Kidney tubule cell (primary cell): Measurements from ENCODE around the gene PUDP.
"Not testable (repeated sequence)": the region's sequence is repeated elsewhere in the genome, so short reads cannot be mapped to it uniquely, and the experiment has no call there.

ENCODE experiments used
- DNase-seq: peaks from one replicate; pipeline ENCODE4 v3.0.0-alpha.2; 2018; ENCODE audit warnings: low spot score

PUDP gene

DNA sequence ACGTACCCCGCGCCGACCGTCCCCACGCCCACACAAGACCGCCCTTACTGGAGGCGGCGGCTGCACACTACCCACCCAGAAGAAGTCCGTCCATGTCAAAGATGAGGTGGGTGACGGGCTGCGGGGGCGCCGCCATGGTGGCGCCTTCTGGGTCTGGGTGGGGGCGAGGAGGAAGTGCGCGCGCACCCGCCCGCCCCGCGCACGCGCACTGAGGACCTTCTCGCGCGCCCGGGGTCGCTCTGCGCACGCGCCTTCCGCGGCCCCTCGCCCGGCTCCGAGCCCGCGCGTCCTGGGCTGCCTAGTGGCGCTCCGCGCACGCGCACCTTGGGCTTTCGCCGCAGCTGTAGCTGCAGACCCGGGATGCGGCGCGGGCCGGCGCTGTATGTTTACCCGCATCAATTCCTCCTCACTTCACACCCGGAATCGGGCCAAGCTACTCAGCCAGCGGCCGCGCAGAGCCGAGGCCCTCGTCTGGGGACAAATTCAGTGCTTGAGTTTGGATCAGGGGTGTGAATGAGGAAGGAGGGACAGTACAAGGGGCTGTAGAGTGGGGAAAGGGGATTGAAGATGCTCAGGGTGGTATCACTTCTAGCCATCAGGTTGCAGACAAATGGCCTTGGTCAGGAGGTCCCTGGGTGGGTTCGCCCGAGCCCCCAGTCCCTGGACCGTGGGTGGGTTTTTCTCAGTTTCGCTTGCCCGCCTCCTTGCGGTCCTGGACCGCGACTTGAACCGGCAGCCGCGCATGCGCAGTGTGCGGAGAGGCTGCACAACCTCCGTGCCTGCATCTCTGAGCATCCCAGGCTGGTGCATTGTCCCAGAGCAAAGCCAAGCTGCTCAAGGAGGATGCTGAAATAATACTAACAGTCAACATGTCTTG is at the start of gene PUDP:
Gene PUDP, minus strand, starts transcription at position 176 of the 877 bp plus-strand sequence. Its CDS starts 40 bp downstream, at position 136.
- peak; percentile 92 for DNase-seq

GRCh38 chrX:7194606-7195005 is 46.7 kb upstream of the PUDP start:
- no peak for DNase-seq

- DNase-seq = no peak
Observed at GRCh38 chrX:7192871-7193270, 44.9 kb upstream of the PUDP start.

DNA sequence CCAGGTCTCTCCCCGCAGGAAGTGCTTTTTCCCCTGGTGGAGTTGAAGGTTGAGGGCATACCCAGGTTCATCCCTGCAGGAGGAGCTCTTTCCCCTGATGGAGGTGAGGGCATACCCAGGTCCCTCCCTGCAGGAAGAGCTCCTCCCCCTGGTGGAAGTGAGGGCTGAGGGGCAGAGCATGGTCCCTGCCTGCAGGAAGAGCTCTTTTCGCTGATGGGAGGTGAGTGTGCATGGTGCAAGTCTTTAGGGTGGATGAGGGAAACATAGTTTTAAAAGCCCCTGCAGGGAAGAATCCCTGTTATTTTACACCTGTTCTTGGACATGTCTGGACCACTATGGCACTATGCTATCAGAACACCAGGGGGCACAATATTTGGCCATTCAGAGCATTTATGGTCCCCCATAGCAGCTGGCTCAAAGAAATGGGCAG is 43.7 kb upstream of the PUDP start:
- DNase-seq = peak; percentile 8

- DNase-seq = no peak
Observed at GRCh38 chrX:7190157-7190556, 42.2 kb upstream of the PUDP start.

DNA sequence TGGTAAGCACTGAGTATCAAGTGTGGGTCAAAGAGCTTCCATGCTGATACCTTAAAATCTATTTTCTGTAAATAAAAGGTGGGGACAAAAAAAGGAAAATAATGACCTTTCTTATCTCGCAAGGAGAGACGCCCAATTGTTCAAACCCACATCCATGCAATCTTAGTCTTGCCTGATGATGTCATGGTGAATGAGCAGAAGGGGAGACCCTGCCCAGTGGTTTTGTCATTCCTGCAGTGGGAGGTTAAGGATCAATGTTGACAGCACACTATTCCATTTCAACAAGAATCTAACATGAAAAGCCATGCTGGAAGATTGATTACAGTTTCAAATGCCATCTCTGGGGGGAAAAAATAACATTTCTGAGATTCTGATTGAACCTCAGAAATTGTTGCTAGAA is 40.7 kb upstream of the PUDP start:
- no peak for DNase-seq

DNA sequence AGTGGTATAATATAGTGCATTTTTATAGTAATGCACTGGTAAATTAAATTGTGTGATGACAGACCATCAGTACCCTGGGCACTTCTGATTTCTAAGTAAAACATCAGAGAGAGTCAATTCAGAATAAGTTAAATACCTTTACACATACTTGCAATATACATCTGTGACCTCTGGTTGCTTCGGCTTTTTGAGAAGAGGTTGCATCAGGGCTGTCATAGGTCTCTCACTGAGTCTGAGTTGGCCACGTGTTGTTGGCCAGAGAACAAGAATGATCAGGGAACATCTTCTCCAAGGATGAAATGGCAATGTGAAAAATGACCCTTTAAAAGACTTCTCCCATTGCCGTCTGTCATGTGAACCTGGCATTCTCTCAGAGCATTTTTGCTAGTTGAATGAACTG is 36.9 kb upstream of the PUDP start:
- DNase-seq = no peak

DNA sequence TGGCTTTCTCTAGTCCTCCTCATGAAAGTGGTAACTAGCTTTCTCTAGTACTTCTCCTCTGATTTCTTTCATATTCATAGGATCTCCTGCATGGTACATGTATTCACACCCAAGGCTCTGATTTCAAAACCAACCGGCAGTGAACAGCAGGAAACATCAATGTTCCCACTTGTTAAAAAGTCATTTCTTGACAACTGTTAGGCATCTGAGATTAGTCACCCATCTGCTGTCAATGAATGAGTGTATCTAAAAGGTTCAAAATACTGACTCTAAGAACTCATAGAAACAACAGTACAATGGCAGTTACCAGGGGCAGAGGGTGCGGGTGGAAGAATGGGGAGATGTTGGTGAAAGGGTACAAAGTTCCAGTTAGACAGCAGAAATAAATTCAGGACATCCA is 31.5 kb upstream of the PUDP start:
- DNase-seq = no peak

GRCh38 chrX:7178859-7179258 is 30.9 kb upstream of the PUDP start:
- DNase-seq = not testable (repeated sequence)

DNA sequence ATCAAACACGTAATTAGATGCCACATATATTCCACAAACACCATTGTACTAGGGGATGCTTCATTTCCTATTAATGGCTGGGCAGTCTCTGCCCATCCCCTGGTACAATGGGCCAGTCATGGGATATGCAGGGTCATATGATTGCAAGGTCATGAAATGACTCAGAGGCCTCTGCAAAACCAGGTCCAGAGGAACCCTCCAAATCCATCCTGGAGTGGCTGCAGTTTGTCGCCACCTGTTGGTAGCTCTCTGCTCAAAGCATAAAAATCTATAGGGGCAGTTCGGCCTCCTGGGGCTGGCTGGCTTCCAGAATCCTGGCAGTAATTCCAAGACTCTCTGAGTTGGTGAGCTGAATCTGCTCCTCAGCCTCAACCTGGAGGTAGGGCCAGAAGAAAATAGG is 22.9 kb upstream of the PUDP start:
- DNase-seq = peak; percentile 51

GRCh38 chrX:7169627-7170026 is 21.7 kb upstream of the PUDP start:
- no peak for DNase-seq

- DNase-seq = peak; percentile 83
Observed at GRCh38 chrX:7168371-7168770, 20.4 kb upstream of the PUDP start.

DNA sequence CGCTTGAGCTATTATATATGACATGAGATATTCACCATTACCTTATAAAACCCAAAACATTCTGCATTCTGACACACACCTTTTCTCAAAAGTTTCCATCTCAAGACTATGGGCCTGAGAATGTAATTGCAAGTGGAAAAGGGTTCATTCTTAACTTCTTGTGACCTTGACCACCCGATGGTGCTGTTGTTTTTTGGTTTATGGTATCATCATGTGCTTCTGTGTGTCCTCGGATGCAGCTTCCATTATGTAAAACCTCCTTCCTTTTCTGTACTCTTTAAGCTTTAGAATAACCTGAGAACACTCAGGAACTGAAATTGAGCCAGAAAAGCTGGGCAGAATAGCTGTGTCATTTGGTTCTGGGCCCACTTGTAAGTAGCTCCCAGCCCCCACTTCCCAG is 16.2 kb upstream of the PUDP start:
- DNase-seq = no peak

DNA sequence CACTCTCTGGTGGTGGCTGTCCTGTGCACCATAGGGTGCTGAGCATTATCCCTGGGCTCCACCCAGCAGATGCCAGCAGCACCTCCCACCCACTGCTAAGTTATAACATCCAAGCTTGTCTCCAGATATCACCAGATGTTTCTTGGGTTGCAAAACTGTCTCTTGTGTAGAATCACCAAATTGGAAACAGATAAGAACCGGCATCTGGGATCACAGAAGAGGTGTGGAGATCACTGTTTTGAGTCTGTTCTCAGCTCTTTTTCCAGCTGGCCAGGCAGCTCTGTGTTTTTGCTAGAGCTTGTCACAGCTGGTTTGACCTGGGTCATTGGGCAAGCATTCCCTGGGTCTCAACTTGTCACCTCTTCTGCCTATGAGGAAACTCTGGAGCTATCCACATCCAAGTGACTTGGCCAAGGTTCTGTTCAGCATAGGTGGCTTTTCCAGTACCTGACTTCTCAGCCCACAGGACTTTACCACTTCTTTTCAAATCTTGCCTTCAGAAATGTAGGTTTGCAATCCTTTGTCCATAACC is 15.3 kb upstream of the PUDP start:
- peak; percentile 4 for DNase-seq

- peak; percentile 74 for DNase-seq
Observed at GRCh38 chrX:7159149-7159861, 11.4 kb upstream of the PUDP start.

DNA sequence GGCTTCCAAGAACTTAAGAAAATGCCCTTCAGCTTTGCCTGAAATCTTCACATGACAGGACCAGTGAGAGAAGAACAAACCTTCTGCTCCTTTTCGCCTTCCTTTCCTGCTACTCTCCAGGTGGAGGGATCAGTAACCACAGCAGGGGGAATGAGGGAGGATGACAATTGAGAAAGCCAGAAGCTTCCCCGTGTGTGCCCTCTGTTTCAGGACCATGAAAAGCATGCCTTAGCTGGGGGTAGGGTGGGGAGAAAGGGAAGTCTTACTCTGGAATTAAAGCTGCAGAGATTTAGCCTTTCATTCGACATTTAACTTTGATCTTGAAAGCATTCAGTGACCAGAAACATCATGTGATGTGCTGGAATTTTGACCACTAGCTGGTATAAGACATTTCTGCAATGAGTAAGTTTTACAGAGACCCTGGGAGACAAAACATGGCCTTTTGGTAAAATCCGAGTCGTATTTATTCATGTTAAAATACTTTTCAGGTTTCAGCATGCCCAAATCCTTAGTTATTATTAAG is 10.6 kb upstream of the PUDP start:
- DNase-seq = peak; percentile 38

- no peak for DNase-seq
Observed at GRCh38 chrX:7156879-7157278, 8.9 kb upstream of the PUDP start.

- DNase-seq = no peak
Observed at GRCh38 chrX:7155163-7155562, 7.2 kb upstream of the PUDP start.

- DNase-seq = peak; percentile 17
Observed at GRCh38 chrX:7154041-7154597, 6.2 kb upstream of the PUDP start.

- no peak for DNase-seq
Observed at GRCh38 chrX:7153231-7153630, 5.3 kb upstream of the PUDP start.

DNA sequence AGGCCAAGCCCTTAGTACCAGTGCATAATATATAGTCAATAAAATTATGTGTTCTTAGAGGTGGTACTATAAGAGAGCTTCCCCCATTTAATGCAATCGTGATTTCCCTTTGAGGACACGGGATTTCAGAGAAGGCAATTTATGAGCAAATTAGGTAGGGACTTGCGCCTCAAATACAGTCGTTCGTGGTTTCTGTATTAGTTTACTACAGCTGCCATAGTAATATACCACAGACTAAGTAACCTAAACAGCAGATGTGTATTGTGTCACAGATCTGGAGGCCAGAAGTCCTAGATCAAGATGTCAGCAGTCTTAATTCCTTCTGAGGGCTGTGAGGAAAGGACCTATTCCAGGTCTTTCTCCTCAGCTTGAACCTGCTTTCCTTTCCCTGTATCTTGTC is 1.5 kb upstream of the PUDP start:
- no peak for DNase-seq

DNA sequence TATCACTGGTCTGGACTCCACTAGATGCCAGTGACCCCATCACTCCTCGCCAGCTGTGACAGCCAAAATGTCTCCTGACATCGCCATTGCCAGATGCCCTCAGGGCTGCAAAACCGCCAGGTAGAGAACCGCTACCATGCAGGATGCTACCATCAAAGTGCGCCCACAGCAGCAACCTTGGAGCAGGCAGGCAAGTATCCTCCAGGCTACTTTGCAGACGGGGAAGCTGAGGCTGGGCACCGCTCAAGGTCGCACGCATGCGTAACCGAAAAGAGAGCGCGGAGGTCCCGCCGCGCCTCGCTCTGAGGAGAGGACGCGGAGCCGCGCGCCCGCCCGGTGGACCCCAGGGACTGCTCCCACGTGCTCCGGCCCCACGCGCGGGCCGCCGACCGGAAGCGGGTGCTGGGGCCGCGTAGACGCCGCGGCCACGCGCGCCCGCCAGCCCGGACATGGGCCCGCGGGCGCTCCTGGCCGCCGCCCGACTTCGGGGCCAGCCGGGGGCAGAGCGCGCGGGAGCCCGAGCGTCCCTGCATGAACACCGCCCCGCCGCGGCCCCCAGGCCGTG is 458 bp downstream of the PUDP start, which contains the start of gene STS:
Gene STS, plus strand, starts transcription at position 300 of the 565 bp plus-strand sequence. CDS start 105,488 bp downstream, outside the sequence.
- DNase-seq = peak; percentile 49
